ENCODE data around the gene STK10. TPM values are rescaled to one million over a fixed set of nuclear protein-coding genes. Genes with fewer than 3 reads are reported as not detected.
A peak's percentile ranks its signal among the peaks of the same experiment; 100 is the strongest.
"Not testable (repeated sequence)": the region's sequence is repeated elsewhere in the genome, so short reads cannot be mapped to it uniquely, and the experiment has no call there.

STK10 gene
- total and polyA plus RNA-seq, 9 of the 15 experiments (the other 6 are each of a cell fraction or from before 2014, with no cell fraction given): 0.30 to 6.7 (median 2.4) TPM

- TF ChIP-seq, protein P1, sequence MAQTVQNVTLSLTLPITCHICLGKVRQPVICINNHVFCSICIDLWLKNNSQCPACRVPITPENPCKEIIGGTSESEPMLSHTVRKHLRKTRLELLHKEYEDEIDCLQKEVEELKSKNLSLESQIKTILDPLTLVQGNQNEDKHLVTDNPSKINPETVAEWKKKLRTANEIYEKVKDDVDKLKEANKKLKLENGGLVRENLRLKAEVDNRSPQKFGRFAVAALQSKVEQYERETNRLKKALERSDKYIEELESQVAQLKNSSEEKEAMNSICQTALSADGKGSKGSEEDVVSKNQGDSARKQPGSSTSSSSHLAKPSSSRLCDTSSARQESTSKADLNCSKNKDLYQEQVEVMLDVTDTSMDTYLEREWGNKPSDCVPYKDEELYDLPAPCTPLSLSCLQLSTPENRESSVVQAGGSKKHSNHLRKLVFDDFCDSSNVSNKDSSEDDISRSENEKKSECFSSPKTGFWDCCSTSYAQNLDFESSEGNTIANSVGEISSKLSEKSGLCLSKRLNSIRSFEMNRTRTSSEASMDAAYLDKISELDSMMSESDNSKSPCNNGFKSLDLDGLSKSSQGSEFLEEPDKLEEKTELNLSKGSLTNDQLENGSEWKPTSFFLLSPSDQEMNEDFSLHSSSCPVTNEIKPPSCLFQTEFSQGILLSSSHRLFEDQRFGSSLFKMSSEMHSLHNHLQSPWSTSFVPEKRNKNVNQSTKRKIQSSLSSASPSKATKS (CRISPR knock-in tag; IDR thresholded peaks at IDR 0.05): no peak
- TF ChIP-seq, protein P2, sequence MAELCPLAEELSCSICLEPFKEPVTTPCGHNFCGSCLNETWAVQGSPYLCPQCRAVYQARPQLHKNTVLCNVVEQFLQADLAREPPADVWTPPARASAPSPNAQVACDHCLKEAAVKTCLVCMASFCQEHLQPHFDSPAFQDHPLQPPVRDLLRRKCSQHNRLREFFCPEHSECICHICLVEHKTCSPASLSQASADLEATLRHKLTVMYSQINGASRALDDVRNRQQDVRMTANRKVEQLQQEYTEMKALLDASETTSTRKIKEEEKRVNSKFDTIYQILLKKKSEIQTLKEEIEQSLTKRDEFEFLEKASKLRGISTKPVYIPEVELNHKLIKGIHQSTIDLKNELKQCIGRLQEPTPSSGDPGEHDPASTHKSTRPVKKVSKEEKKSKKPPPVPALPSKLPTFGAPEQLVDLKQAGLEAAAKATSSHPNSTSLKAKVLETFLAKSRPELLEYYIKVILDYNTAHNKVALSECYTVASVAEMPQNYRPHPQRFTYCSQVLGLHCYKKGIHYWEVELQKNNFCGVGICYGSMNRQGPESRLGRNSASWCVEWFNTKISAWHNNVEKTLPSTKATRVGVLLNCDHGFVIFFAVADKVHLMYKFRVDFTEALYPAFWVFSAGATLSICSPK (IDR thresholded peaks at IDR 0.05; ENCODE audit: borderline replicate concordance): no peak
Measured at GRCh38 chr5:172207511-172207910, 19.5 kb upstream of the STK10 start (continued).

- H3K79me2 ChIP-seq (ENCODE audit: control insufficient read depth, insufficient read depth, low read length); H3K9me3 ChIP-seq (replicated peaks; ENCODE audit: control insufficient read depth, insufficient read depth, low read depth, low read length); BruUV-seq (replicated peaks); H3K9me1 ChIP-seq (ENCODE audit: control insufficient read depth, insufficient read depth, low read length); H2AFZ ChIP-seq (ENCODE audit: low read depth, low read length); intact Hi-C loops (cut with micrococcal nuclease); H4K20me1 ChIP-seq (replicated peaks; ENCODE audit: control insufficient read depth, insufficient read depth, low read length); DNase-seq (ENCODE audit: extremely low read depth in 1 of 4, low spot score in 3 of 4); FAIRE-seq; H3K4me1 ChIP-seq (replicated peaks in 1 of 2; ENCODE audit: control insufficient read depth in 2 of 2, insufficient read depth in 2 of 2, low read length in 2 of 2); H3K4me2 ChIP-seq (ENCODE audit: insufficient read depth, low read length); H3K36me3 ChIP-seq (ENCODE audit: control insufficient read depth, insufficient read depth, low read length); in situ Hi-C loops (cut with MboI); H3K9ac ChIP-seq (ENCODE audit: insufficient read depth in 1 of 2, low read depth in 2 of 2, low read length in 2 of 2); POLR2A ChIA-PET; CTCF ChIA-PET (ENCODE audit: low intra/inter-chr PET ratio); ATAC-seq; H3K27ac ChIP-seq (ENCODE audit: extremely low read depth, low read depth, low read length); H3K4me3 ChIP-seq; TF ChIP-seq CEBPG (CRISPR knock-in tag; IDR thresholded peaks at IDR 0.05); ATF3 (CRISPR knock-in tag; conservative IDR thresholded peaks at IDR 0.05): not testable (repeated sequence)
- TF ChIP-seq CEBPG (tag; conservative IDR thresholded peaks at IDR 0.05 in 1 of 2, IDR thresholded peaks at IDR 0.05 in 1 of 2): peak; percentile 48 to 60; a peak in 1 of 4 replicates
- TF ChIP-seq CEBPB (tag; IDR thresholded peaks at IDR 0.05): peak; percentile 46; the same call in 1 of the 2 replicates
- TF ChIP-seq ATF3 (IDR thresholded peaks at IDR 0.05): peak; percentile 51
- peaks cover 26 to 32% of the 10 kb centered on the region in 2 experiments for H3K27me3 ChIP-seq (ENCODE audit: control insufficient read depth in 2 of 2, insufficient read depth in 2 of 2, low read length in 2 of 2)
- WGBS (ENCODE audit: insufficient coverage, low coverage, missing lambda C conversion rate): 7% methylated on average over 11 of the region's 11 CpGs
Measured at GRCh38 chr5:172205984-172206383, 18.0 kb upstream of the STK10 start.
